Stomach (tissue), 9 donors: ENCODE results near the gene GSKIP. TPM values are rescaled to one million over a fixed set of nuclear protein-coding genes. Genes with fewer than 3 reads are reported as not detected.

ENCODE experiments used
- DNase-seq, 2 donors: peaks; one replicate each; pipeline versions ENCODE4 v3.0.0 to v3.0.0-alpha.2; 2013 to 2019
- H3K27ac ChIP-seq, 5 donors: fragments of 200-600 bp in 4 of 5; sonication (generic) in 4 of 5; one replicate each; pipeline ENCODE4 v1.5.1; 2013 to 2019; ENCODE audit warnings: mild to moderate bottlenecking in 1 of 5, moderate library complexity in 1 of 5
- H3K27me3 ChIP-seq, 3 donors: fragments of 200-600 bp; sonication (generic); one replicate each; pipeline ENCODE4 v1.5.1; 2017 to 2019; ENCODE audit warnings: mixed run types in 1 of 3
- H3K36me3 ChIP-seq, 4 donors: fragments of 200-600 bp; sonication (generic); 1 replicate in 3 of 4; 2 replicates in 1 of 4; pipeline ENCODE4 v1.5.1; 2016 to 2019
- H3K4me1 ChIP-seq, 4 donors: fragments of 200-600 bp; sonication (generic); one replicate each; pipeline ENCODE4 v1.5.1; 2016 to 2019
- H3K4me3 ChIP-seq, 4 donors: fragments of 200-600 bp; sonication (generic) in 3 of 4; one replicate each; pipeline ENCODE4 v1.5.1; 2016 to 2019; ENCODE audit warnings: mild to moderate bottlenecking in 1 of 4
- H3K9me3 ChIP-seq, 4 donors: fragments of 200-600 bp; sonication (generic); one replicate each; pipeline ENCODE4 v1.5.1; 2016 to 2019
- EP300 ChIP-seq: sonication (generic); formaldehyde crosslinking; IDR thresholded peaks from one replicate; pipeline ENCODE4 v1.6.1; 2017; ENCODE audit warnings: antibody characterized with exemption
- POLR2A ChIP-seq, 4 donors: fragments of 450-650 bp; IDR thresholded peaks; one replicate each; pipeline ENCODE4 v1.6.1; 2016; ENCODE audit warnings: antibody characterized with exemption in 4 of 4, control low read depth in 2 of 4, mild to moderate bottlenecking in 1 of 4, moderate library complexity in 1 of 4
- POLR2AphosphoS5 ChIP-seq, 3 donors: sonication (generic); formaldehyde crosslinking; IDR thresholded peaks; one replicate each; pipeline ENCODE4 v1.6.1; 2016; ENCODE audit warnings: antibody characterized with exemption in 3 of 3
- WGBS, 5 donors: extraction: QIAGEN DNeasy Blood & Tissue Kit in 3 of 5; methylation state at CpG; one replicate each; pipeline versions ENCODE4 v1.1.5 to v1.1.7; 2013 to 2018; 5-methylcytosine and 5-hydroxymethylcytosine counted together
- intact Hi-C: fragments of 100-400 bp; cut with DNase I; formaldehyde crosslinking; loops from one replicate; pipeline ENCODE4 v1.15.1; 2023; ENCODE audit warnings: low total_unique reads
- polyA plus RNA-seq, 3 donors: library from polyadenylated mRNA; stranded (reverse); fragments of 200-250 nt; gene quantifications; one replicate each; pipeline ENCODE4 v1.2.3, GENCODE V29; 2013
- total RNA-seq, 5 donors: library from RNA; depleted of rRNA; stranded (reverse); fragments of >200 nt; gene quantifications; one replicate each; pipeline versions ENCODE4 v1.1.0 to v1.2.3, GENCODE V29; 2014 to 2016
- TF ChIP-seq, protein P1 (sequence below), 7 experiments: fragments of 450-650 bp in 4 of 7; fragments of 200-600 bp in 3 of 7; sonication (generic) in 3 of 7; IDR thresholded peaks; one replicate each; pipeline ENCODE4 v1.5.1; 2016 to 2019; ENCODE audit warnings: antibody characterized with exemption in 7 of 7, control low read depth in 2 of 7, mild to moderate bottlenecking in 1 of 7
- donor health status: healthy with polysubstance abuse.
- donor health status: Bipolar disorder and iron deficiency.
- donor health status: healthy.

The GSKIP gene
- total and polyA plus RNA-seq, 8 donors = 3.8 to 93.9 (median 12.1) TPM

DNA sequence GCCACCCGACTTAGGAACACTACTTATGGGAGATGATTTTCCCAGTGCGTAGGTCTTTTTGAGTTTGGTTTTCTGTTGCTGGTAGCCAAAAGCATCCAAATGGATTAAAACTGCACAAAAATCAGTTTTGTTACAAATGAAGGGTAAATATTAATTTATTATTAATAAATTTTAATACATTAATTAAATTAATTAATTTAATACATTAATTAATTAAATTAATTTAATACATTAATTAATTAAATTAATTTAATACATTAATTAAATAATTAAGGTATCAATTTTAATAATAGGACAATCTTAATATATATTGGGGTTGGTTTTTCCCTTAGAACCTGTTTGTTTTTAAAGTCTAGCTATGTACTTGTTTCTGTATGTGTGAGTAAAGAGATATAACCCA lies 52.2 kb downstream of the GSKIP start:
- intact Hi-C loops = no loop called here

DNA sequence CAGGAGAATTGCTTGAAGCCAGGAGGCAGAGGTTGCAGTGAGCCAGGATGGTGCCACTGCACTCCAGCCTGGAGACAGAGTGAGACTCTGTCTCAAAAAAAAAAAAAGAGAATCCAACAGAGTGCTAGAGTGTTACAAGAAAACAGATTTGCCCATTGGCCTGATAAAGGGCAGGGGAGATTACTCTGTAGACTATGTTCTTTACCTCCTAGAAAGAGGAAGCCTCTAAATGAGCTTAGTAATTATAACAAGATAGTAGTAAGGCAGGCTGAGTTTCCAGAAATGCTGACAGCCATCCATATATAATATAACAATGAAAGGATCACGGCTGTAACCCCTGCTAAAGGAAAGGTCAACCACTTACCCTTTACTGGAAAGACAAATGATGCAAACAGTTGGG lies 53.0 kb downstream of the GSKIP start:
- H3K36me3 ChIP-seq = no peaks in the 10 kb centered on the region
- H3K27ac ChIP-seq = no peak overlapping the region
- H3K27me3 ChIP-seq = no peaks in the 10 kb centered on the region
- H3K9me3 ChIP-seq = no peaks in the 10 kb centered on the region
- intact Hi-C loops = no loop called here
- no peak for DNase-seq
- H3K4me3 ChIP-seq = no peak overlapping the region
- H3K4me1 ChIP-seq = no peaks in the 10 kb centered on the region
- no peak for TF ChIP-seq EP300
- no peak for TF ChIP-seq POLR2AphosphoS5 (IDR thresholded peaks at IDR 0.05)
- TF ChIP-seq, protein P1, sequence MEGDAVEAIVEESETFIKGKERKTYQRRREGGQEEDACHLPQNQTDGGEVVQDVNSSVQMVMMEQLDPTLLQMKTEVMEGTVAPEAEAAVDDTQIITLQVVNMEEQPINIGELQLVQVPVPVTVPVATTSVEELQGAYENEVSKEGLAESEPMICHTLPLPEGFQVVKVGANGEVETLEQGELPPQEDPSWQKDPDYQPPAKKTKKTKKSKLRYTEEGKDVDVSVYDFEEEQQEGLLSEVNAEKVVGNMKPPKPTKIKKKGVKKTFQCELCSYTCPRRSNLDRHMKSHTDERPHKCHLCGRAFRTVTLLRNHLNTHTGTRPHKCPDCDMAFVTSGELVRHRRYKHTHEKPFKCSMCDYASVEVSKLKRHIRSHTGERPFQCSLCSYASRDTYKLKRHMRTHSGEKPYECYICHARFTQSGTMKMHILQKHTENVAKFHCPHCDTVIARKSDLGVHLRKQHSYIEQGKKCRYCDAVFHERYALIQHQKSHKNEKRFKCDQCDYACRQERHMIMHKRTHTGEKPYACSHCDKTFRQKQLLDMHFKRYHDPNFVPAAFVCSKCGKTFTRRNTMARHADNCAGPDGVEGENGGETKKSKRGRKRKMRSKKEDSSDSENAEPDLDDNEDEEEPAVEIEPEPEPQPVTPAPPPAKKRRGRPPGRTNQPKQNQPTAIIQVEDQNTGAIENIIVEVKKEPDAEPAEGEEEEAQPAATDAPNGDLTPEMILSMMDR (IDR thresholded peaks at IDR 0.05) = no peak
- no peak for TF ChIP-seq POLR2A (IDR thresholded peaks at IDR 0.05)
- 53 to 82% (median 69%) methylated on average over 1 of the region's 1 CpG for whole genome bisulfite sequencing, 5 donors

More for the DNA sequence above, 52.2 kb downstream of the GSKIP start:
- no peak overlapping the region for H3K4me3 ChIP-seq
- H3K27ac ChIP-seq = no peak overlapping the region
- no peaks in the 10 kb centered on the region for H3K36me3 ChIP-seq
- TF ChIP-seq, protein P1 (IDR thresholded peaks at IDR 0.05) = no peak
- WGBS, 5 donors = 92 to 97% (median 95%) methylated on average over 2 of the region's 2 CpGs
- no peaks in the 10 kb centered on the region for H3K4me1 ChIP-seq
- no peak for DNase-seq
- no peaks in the 10 kb centered on the region for H3K27me3 ChIP-seq
- H3K9me3 ChIP-seq = no peaks in the 10 kb centered on the region

DNA sequence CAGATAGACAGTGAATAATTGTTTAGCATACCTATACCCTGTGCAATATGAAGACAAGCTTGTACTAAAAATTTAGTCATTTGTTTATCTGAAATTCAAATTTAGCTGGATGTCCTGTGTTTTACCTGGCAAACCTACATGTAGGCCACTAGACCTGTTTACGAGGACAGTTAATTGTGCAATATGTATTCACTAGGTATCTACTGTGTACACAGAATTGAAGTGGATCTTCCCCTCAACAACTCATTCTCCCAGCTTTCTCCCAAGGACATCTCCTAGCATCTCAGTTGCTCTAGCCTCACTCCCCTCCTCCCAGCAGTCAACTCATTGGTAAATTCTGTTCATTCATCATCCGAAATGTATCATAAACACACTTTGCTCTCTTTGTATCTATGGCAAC lies 53.9 kb downstream of the GSKIP start:
- TF ChIP-seq, protein P1 (IDR thresholded peaks at IDR 0.05) = no peak
- TF ChIP-seq EP300 (no peak), POLR2AphosphoS5 (IDR thresholded peaks at IDR 0.05) (no peak), POLR2A (IDR thresholded peaks at IDR 0.05) (no peak)
- Histone ChIP-seq H3K36me3 (no peaks in the 10 kb centered on the region), H3K27ac (no peak overlapping the region), H3K27me3 (no peaks in the 10 kb centered on the region), H3K4me1 (no peaks in the 10 kb centered on the region), H3K9me3 (no peaks in the 10 kb centered on the region), H3K4me3 (no peak overlapping the region)
- intact Hi-C loops = no loop called here
- DNase-seq = no peak
- 86 to 95% (median 92%) methylated on average over 2 of the region's 2 CpGs for WGBS, 5 donors

DNA sequence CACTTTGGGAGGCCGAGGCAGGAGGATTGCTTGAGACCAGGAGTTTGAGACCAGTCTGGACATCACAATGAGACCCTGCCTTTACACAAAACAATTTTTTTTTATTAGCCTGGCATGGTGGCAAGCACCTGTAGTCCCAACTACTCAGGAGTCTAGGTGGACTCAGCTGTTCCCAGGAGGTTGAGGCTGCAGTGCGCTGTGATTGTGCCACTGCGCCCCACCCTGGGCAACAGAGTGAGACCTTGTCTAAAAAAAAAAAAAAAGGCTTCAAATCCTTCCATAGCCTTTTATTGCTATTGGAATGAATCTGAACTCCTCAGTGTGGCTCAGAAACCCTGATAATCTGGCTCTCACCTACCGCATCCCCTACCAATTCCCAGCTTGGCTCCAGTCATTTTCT lies 54.7 kb downstream of the GSKIP start:
- Histone ChIP-seq H3K4me3 (no peak overlapping the region), H3K27ac (no peak overlapping the region), H3K27me3 (no peaks in the 10 kb centered on the region), H3K4me1 (no peaks in the 10 kb centered on the region), H3K9me3 (no peaks in the 10 kb centered on the region), H3K36me3 (no peaks in the 10 kb centered on the region)
- 96 to 99% (median 97%) methylated on average over 2 to 4 of the region's 4 CpGs for WGBS, 5 donors
- no peak for DNase-seq
- intact Hi-C loops = no loop called here
- TF ChIP-seq POLR2AphosphoS5 (IDR thresholded peaks at IDR 0.05) = no peak
- no peak for TF ChIP-seq POLR2A (IDR thresholded peaks at IDR 0.05)
- TF ChIP-seq, protein P1 (IDR thresholded peaks at IDR 0.05) = no peak
- no peak for TF ChIP-seq EP300
